Measurements from ENCODE around the gene NDUFA12. TPM values are rescaled to one million over a fixed set of nuclear protein-coding genes. Genes with fewer than 3 reads are reported as not detected.

Gene NDUFA12
- total and polyA plus RNA-seq, 9 of the 15 experiments (the other 6 are each of a cell fraction or from before 2014, with no cell fraction given) = 115 to 986 (median 283) TPM

DNA sequence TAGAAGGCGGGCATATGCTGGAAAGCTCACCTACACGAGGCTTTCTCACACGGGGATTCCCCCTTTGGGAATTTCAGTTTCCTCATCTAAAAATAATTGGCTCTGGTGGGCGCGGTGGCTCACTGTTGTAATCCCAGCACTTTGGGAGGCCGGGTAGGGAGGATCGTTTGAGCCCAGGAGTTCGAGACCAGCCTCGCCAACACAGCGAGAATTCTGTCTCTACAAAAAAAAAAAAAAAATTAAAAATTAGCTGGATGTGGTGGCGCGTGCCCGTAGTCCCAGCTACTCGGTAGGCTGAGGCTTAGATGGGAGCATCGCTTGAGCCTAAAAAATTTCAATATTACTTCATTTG, 400 bp upstream of the NDUFA12 start (continued):
- peak; percentile 47; the same call in 1 of the 2 replicates for TF ChIP-seq ZNF592 (IDR thresholded peaks at IDR 0.05)
- no peak for TF ChIP-seq ZNF280B (CRISPR knock-in tag; IDR thresholded peaks at IDR 0.05)
- 0 out of 2 replicates have a peak, but pooled peaks have one; percentile 60 for TF ChIP-seq MBD1 (CRISPR knock-in tag; IDR thresholded peaks at IDR 0.05)
- TF ChIP-seq, protein P1, sequence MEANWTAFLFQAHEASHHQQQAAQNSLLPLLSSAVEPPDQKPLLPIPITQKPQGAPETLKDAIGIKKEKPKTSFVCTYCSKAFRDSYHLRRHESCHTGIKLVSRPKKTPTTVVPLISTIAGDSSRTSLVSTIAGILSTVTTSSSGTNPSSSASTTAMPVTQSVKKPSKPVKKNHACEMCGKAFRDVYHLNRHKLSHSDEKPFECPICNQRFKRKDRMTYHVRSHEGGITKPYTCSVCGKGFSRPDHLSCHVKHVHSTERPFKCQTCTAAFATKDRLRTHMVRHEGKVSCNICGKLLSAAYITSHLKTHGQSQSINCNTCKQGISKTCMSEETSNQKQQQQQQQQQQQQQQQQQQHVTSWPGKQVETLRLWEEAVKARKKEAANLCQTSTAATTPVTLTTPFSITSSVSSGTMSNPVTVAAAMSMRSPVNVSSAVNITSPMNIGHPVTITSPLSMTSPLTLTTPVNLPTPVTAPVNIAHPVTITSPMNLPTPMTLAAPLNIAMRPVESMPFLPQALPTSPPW (CRISPR knock-in tag; IDR thresholded peaks at IDR 0.05) = no peak
- 0 out of 2 replicates have a peak, but pooled peaks have one; percentile 9 for TF ChIP-seq MIER1 (IDR thresholded peaks at IDR 0.05; ENCODE audit: low read depth)
- peak; percentile 24; the same call in 1 of the 2 replicates for TF ChIP-seq BCOR (IDR thresholded peaks at IDR 0.05)
- TF ChIP-seq ZNF197 (CRISPR knock-in tag; IDR thresholded peaks at IDR 0.05; ENCODE audit: low read depth) = no peak
- peak; percentile 12; the same call in 1 of the 2 replicates for TF ChIP-seq NFATC3 (IDR thresholded peaks at IDR 0.05)
- TF ChIP-seq ZNF57 (CRISPR knock-in tag; IDR thresholded peaks at IDR 0.05) = no peak
- peak; percentile 29; the same call in 1 of the 2 replicates for TF ChIP-seq GABPA (tag; conservative IDR thresholded peaks at IDR 0.05; ENCODE audit: low read depth)
- no peak for TF ChIP-seq ATF1 (CRISPR knock-in tag; IDR thresholded peaks at IDR 0.05)
- peak; percentile 54 for TF ChIP-seq ATF1 (tag; IDR thresholded peaks at IDR 0.05)
- no peak for TF ChIP-seq SREBF2 (CRISPR knock-in tag; IDR thresholded peaks at IDR 0.05)
- no peak for TF ChIP-seq ZBED1 (IDR thresholded peaks at IDR 0.05)
- TF ChIP-seq GTF2E2 (tag; IDR thresholded peaks at IDR 0.05) = peak; percentile 8; the same call in 1 of the 2 replicates
- TF ChIP-seq, protein P2, sequence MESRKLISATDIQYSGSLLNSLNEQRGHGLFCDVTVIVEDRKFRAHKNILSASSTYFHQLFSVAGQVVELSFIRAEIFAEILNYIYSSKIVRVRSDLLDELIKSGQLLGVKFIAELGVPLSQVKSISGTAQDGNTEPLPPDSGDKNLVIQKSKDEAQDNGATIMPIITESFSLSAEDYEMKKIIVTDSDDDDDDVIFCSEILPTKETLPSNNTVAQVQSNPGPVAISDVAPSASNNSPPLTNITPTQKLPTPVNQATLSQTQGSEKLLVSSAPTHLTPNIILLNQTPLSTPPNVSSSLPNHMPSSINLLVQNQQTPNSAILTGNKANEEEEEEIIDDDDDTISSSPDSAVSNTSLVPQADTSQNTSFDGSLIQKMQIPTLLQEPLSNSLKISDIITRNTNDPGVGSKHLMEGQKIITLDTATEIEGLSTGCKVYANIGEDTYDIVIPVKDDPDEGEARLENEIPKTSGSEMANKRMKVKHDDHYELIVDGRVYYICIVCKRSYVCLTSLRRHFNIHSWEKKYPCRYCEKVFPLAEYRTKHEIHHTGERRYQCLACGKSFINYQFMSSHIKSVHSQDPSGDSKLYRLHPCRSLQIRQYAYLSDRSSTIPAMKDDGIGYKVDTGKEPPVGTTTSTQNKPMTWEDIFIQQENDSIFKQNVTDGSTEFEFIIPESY (CRISPR knock-in tag; IDR thresholded peaks at IDR 0.05) = peak; percentile 29; the same call in 1 of the 2 replicates
